HG03378 (cell line): Measurements from ENCODE around the gene ZIC4.

Experiments
- ATAC-seq: cut with Tn5 transposase; IDR thresholded peaks from one replicate; pipeline ENCODE4 v1.9.1; 2021; ENCODE audit warnings: mild to moderate bottlenecking, moderate library complexity; ENCODE audit not compliant: unreplicated experiment

ZIC4 gene

GRCh38 chr3:147406028-147406931 is at the start of gene ZIC4:
Gene ZIC4, minus strand, starts transcription at chr3:147406543. Its CDS starts 3,746 bp downstream, at chr3:147402797.
- no peak for ATAC-seq

GRCh38 chr3:147449669-147450068 is 43.3 kb upstream of the ZIC4 start:
- ATAC-seq: no peak

DNA sequence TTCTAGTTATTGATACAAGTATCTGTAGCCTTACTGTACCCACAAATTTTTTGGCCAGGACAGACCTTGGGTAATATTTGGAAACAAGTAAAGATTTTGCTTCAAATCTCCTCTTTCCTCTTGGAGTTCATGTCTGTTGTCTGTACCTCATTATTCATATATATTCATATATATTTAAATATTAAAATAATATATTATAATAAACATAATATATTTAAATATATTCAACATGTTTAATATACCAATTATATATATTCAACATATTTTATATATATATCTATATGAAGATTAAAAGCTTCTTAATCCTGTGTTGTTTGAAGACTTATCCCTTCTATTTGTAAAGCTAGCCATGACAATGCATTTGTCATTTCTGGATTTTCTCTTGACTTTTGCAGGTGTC is 40.9 kb upstream of the ZIC4 start:
- no peak for ATAC-seq

DNA sequence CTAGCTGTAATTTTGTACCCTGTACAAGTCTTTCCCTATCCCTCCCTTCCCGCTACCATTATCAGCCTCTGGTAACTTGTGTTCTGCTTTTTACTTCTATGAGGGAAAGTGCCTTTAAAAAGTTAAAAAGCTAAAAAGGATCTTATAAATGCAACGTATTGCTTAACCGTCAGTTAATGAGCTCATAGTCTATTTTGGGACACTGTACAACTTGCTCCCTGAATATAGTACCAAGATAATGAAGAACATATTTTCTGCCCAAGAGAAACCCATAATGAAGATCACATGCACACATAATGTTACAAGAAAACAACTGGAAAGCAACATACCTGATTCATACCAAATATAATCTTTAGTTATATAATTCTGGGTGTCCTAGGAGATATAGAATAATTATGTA is 25.4 kb upstream of the ZIC4 start:
- no peak for ATAC-seq

GRCh38 chr3:147428754-147429153 is 22.4 kb upstream of the ZIC4 start:
- ATAC-seq: no peak

GRCh38 chr3:147428326-147428725 is 22.0 kb upstream of the ZIC4 start:
- no peak for ATAC-seq

GRCh38 chr3:147427746-147428145 is 21.4 kb upstream of the ZIC4 start:
- ATAC-seq: no peak

GRCh38 chr3:147426931-147427330 is 20.6 kb upstream of the ZIC4 start:
- ATAC-seq: no peak

DNA sequence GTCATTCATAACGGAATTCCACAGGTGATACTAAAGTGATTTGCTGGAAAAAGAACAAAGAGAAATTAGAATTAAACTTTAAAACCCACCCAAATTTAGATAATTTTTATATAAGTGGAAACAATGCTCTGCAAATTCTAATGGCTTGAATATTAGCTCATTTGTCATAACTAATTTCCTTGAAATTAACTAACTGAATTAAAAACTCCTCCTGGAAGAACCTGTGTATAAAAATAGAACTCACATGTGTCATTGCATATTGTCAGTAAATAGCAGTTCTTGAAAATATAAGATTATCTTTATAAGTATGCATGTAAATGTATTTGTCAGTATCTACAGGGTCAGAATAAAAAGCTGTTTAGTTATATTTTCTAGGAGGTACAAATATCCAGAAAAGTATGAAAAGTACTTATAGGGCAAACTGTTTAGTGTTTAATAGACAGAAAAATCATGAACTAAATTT is 19.1 kb upstream of the ZIC4 start:
- ATAC-seq: no peak

DNA sequence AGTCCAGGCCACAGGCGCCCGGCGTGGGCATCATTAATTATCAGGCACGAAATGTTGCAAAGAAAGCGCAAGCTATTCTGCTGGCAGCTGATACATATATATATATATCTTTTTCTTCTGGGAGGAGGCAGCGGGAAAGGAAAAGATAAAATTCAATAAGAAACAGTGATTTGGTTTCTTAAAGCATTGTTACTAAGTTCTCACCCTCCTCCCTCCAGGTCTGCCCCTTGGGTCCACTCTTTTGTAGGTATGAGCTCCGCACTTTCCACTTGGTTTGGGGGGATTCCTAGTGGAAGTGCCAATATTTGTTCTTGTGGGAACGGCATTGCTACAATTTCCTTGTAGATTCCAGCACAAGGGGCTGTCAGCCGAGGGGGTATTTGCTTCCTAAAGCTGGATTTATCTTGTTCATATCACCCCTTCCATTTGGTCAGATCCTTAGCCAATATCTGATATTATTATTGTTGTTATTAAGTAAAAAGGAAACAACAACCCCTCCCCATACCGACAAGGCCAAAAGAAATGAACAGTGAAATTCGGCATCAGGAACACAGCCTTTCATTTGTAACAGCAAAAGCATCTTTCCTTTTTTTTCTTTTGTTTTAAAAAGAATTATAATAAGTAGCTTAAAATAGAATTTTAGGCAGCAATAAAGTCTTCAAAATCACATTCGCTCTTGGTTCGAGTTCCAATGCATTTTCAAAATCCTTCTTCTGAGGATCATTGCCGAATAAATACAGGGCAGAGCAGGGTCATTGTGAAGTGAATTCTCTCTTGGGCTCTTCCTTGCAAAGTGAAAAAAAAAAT is 18.4 kb upstream of the ZIC4 start:
- ATAC-seq: no peak

DNA sequence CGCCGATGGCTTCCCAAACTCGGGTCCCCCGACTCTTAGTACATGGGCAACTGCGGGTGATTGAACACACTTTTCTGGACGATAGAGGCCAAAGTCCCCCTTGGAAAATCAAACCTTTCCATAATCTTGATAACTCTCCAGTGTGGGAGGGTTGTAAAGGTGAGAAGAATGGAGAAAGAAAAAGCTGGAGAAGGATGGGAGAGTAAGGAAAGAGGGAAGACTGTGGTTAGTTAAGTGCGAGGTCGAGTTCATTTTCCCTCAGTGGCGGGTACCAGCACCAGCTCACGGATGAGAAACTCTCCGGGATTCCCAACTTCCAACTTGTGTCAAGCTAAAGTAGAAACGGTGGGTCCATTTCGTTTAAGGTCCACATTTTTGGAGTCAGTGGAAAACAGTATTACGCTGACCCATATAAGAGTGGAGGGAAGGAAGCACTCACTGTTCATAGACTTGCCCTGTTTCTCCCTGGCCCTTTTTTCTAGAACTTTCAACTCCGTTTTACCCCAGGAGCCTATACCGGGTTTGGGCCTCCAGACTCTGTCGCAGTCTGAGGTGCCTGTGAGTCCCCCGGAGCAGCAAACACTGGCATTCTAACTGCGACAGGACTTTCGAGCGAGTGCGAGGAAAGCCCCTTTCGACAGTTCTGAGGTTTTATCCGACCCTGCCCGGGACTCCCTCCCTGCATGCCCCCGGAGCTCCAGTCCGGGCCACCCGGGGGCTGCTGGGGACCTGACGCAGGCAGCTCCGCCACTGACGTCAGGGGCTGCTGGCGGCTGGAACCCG is 17.6 kb upstream of the ZIC4 start:
- ATAC-seq: no peak

DNA sequence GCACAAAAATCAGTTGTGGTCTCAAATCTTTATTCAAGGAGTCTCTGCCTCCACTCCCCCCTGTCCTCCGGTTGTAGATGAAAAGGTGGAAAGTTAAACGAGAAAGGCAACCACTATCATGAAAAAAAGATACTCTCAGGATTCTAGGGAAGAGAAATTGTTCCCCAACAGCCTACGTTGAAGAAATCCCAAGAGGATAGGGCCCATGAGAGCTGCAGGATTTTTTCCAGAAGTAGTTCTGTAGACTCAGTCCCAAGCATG is 17.1 kb upstream of the ZIC4 start:
- no peak for ATAC-seq

DNA sequence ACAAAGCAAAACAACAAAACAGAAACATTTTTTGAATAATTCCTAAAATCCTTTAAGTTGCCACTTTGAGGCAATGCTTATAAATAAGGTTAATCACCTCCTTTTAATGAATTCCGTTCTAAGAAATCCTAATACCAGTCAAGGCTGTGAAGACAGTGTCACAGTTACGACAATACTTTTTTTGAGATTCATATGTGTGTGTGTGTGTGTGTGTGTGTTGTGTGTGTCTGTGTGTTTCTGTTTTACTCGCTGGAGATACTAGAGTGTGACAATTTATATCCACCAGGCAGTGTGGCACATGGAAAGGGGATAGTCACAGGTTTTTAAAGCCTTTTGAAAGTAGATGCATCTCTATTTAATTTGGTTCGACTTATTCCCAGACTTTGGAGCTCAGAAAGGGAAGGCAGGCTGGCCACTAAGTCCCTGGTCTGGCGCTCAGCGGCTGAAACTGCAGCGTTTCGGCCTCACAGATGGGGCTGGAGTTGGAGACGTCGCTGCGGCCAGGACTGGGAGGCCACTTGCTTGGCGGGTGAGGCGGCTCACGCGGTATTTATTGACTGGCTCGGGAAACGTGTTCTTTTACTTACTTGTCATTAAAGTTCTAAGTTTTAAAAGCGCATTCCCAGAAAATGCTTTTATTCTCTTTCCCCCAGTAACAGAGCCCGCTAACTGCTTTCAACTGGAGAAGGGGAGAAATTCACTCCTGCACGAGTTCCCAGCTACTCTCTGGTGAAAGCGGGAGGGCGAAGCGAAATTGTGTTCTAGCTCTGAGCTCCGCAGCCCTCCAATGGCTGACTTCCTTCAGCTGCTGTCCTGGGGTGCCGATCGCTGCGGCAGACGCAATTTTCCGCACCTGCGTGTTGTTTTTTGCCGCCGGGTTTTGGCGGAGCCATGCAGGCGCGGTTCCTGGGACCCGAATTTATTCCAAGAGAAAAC is 16.5 kb upstream of the ZIC4 start:
- ATAC-seq: no peak

- ATAC-seq: no peak
Measured at GRCh38 chr3:147422196-147422595, 15.9 kb upstream of the ZIC4 start.

GRCh38 chr3:147421184-147421912 is 15.0 kb upstream of the ZIC4 start:
- no peak for ATAC-seq

DNA sequence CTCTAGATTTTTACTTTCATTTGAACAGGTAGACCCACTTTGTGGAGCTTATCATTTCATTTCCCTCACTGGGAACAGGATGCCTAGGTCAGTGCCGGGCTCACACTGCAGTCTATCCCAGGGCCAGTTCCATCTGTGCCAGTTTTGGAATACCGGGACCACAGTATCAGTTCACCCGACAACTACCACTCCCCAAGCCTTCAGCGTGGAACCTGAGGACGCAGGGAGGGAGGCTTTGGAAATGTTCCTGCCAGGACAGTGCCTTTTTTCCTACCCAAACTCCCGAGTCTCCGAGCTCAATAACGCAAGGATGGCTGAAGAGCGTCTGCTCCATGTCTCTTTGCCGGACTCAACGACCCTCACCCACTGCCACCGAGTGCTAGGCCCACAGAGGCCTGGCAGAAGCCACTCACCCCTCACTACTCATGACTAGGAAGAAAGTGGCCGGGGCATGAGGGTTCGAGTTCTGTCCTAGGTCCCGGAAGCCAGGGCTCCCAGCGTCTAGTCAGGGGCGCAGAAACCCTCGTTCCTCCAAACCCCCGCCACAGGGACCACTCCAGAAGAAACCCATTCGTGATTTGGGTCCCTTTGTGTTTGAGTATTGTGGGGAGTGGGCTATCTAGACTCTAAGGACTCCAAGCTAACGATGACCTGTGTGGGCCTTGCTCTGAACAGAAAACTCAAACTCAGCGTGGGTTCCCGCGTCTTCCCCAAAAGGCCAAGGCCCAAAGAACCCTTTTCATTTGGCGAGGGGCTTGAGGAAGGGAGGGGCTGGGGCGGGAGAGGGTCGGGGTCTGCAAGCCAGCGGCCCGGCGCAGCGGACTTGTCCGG is 14.2 kb upstream of the ZIC4 start:
- ATAC-seq: no peak

DNA sequence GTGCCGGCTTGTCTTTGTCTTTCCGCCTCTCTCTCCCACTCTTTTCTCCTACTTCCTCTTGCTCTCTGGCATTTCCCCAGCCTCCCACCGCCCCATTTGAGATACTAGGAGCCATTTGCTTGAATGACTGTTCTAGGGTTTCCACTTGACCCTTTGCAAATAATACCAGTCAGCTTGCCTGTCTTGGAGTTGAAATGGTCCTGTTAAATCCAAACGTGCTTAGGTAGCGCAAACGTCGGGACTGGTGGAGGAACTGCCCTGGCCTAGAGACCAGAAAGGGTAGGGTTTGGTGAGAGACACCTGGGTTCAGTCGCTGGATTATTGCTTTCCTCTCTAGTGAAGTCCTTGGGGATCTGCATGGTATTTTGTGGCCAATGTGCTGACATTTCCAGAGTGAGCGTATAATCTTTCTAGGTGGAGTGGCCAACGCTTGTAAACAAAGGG is 13.5 kb upstream of the ZIC4 start:
- ATAC-seq: no peak

DNA sequence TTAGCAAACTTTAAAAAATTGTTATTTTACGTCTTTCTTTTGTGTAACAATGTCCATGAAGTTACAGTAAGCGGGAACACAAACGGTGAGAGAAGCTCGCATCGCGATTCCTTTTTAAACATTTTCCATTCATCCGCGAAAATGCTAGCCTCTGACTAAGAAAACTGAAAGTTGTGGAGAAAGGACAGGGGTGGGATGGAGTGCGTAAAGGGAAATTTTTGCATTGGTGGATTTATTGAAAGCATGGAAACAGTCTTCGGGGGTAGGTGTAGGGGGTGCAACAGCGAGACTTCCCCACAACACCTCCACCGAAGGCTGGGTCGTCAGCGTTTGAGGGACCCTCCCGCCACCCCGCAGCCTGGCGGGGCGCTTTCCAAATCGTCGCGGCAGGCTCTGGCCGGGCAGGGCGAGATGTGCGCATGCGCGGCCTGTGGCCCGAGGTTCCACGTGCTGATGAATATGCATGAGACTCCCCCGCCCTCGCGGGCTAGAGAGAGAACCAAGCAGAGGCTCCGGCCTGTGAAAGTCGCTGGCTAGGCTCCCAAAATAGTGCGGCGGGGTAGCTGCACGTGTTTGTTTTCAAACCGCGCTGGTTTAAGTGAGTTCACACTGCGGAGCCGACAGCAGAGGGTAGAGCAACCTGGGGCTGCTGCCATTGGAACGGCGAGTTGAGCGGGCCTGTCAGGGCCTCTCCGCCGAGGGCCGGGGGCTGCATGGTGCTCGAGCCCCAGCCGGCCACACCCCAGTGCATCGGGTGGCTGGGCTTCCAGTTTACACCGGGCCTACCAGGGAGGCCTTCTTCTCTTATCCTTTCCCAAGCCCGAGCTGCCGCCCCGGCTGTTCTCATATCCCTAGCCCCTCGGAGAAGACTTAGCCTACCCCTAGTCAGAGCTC is 12.7 kb upstream of the ZIC4 start:
- ATAC-seq: no peak
